Measurements from ENCODE around the gene PPP1R7.

- TF ChIP-seq CTCF (conservative IDR thresholded peaks at IDR 0.05; ENCODE audit: low read depth, low read length) (no peak), POLR2A (IDR thresholded peaks at IDR 0.05; ENCODE audit: low read depth, low read length) (no peak), RFX5 (IDR thresholded peaks at IDR 0.05; ENCODE audit: low read depth, low read length) (no peak)
These were observed 29.8 kb upstream of the PPP1R7 start for GRCh38 chr2:241120440-241120839.

Data from IMR-90 (cell line).